GM12865 (cell line): Measurements from ENCODE around the gene COL17A1.
A peak's percentile ranks its signal among the peaks of the same experiment; 100 is the strongest.

Source experiments
- DNase-seq: peaks from one replicate; pipeline ENCODE4 v3.0.0; 2010; ENCODE audit warnings: low read depth
- H3K4me3 ChIP-seq: 2 replicates; pipeline ENCODE4 v1.5.1; 2011; ENCODE audit warnings: mild to moderate bottlenecking, low read depth, low read length, control low read depth
- TF ChIP-seq, protein P1 (sequence below): IDR thresholded peaks from 2 replicates; pipeline ENCODE4 v1.5.1; 2011; ENCODE audit warnings: low read length, control low read depth, low read depth, inconsistent platforms; ENCODE audit not compliant: insufficient read depth; ENCODE audit errors: missing control alignments

The COL17A1 gene

DNA sequence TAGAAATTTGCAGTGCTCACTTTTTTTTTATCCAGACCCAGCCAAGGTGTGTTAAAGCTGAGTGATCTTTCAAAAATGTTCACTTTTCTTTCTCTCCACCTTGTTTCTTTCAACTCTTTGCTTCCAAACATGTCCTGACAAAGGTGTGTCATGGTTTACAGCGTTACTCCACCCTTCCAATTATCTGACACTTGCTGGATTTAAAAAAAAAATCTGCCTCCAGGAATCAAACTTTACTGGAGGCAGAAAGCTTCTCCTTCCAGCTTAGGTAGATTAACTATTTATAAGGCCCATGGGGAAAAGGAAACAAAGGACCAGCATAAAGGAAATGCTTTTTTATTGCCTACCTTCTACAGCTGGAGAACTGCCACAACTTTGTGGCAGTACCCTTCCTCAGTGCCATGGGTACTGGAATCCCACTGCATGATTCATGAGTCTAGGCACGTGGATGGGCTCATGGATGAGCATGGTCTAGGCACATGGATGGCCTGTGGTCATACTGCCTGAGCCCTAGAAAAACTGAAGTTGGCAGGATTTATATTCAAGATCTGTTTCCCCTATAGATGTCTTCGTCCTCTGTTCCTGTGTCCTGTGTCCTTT is at the start of gene COL17A1:
Gene COL17A1, minus strand, starts transcription at position 80 of the 600 bp plus-strand sequence. CDS start 5,207 bp downstream, outside the sequence.
- no peak for DNase-seq
- no peak within 1 kb of the TSS for H3K4me3 ChIP-seq
- TF ChIP-seq, protein P1, sequence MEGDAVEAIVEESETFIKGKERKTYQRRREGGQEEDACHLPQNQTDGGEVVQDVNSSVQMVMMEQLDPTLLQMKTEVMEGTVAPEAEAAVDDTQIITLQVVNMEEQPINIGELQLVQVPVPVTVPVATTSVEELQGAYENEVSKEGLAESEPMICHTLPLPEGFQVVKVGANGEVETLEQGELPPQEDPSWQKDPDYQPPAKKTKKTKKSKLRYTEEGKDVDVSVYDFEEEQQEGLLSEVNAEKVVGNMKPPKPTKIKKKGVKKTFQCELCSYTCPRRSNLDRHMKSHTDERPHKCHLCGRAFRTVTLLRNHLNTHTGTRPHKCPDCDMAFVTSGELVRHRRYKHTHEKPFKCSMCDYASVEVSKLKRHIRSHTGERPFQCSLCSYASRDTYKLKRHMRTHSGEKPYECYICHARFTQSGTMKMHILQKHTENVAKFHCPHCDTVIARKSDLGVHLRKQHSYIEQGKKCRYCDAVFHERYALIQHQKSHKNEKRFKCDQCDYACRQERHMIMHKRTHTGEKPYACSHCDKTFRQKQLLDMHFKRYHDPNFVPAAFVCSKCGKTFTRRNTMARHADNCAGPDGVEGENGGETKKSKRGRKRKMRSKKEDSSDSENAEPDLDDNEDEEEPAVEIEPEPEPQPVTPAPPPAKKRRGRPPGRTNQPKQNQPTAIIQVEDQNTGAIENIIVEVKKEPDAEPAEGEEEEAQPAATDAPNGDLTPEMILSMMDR = no peak

DNA sequence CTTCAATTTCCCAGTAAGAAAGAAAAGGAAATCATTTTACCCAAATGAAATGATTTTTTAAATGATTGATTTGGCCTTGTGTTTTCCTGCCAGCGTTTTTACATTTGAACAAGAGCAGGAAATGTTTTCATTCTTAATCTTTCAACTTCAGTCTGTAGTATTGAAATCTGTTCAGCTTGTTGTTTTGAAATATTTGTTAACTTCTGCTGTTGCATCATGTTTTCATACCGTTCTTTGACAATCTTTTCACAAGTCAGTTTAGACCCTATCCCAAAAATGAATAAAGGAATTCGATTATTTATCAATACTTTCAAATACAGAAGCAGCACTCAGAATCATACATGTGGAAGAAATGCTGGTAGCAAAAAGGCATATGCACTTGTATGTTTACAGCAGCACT is 44.4 kb upstream of the COL17A1 start:
- TF ChIP-seq, protein P1 = no peak
- H3K4me3 ChIP-seq = no peak overlapping the region
- no peak for DNase-seq

DNA sequence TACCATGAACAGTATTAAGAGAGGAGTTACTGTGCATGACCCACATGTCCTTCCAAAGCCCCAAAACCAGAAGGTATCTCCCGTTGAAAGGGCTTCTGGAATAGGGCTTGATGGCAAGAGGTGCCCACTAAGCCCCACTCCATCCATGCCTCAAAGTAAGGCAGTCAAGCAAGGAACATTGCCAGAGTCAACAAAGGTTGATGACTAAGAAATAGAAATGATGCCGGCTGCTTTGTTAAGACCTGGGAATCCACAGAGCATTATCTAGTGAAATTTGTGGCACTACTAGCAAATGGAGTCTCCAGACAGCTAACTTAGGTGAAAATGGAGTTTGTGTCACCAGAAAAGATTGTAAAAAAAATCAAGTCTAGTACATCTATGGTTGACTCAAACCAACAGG is 42.5 kb upstream of the COL17A1 start:
- TF ChIP-seq, protein P1 = no peak
- no peak overlapping the region for H3K4me3 ChIP-seq
- DNase-seq = no peak

DNA sequence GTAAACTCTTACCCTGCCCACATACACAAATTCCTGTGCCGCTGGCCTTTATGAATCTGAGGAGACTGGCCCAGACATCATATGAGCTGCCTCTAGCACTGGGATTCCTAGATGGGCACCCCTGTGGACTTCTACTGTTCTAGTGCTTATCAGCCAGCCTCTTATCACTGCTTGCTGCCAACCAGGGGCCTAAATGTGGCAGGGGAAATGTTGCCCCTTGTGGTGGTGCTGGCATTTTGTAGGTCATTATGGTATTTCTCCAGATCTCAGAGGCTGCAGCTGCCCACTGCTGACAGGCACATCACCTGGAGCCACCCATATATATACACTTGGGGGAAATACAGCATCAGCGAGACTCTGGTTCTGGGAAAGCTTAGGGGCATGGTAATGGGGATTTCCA is 41.7 kb upstream of the COL17A1 start:
- TF ChIP-seq, protein P1 = peak; percentile 36
- no peak overlapping the region for H3K4me3 ChIP-seq
- DNase-seq = peak; percentile 41

DNA sequence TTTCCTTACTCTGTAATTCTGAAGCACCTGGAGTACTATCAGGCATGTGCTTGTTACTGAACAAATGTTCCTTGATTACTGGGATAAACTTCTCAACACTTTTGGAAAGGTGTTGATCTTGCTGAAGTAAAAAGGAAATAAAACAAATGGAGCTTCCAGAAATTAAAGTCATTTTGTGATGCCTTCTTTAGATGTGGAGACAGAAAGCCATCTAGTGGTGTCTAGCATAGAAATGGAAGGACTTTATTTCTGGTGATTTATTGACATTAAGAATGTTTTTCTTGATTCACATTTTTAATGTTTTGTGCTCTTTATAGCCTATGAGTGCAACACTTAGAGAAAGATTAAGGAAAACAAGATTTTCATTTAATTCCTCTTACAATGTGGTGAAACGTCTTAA is 37.7 kb upstream of the COL17A1 start:
- TF ChIP-seq, protein P1 = peak; percentile 7
- DNase-seq = no peak
- H3K4me3 ChIP-seq = no peak overlapping the region

DNA sequence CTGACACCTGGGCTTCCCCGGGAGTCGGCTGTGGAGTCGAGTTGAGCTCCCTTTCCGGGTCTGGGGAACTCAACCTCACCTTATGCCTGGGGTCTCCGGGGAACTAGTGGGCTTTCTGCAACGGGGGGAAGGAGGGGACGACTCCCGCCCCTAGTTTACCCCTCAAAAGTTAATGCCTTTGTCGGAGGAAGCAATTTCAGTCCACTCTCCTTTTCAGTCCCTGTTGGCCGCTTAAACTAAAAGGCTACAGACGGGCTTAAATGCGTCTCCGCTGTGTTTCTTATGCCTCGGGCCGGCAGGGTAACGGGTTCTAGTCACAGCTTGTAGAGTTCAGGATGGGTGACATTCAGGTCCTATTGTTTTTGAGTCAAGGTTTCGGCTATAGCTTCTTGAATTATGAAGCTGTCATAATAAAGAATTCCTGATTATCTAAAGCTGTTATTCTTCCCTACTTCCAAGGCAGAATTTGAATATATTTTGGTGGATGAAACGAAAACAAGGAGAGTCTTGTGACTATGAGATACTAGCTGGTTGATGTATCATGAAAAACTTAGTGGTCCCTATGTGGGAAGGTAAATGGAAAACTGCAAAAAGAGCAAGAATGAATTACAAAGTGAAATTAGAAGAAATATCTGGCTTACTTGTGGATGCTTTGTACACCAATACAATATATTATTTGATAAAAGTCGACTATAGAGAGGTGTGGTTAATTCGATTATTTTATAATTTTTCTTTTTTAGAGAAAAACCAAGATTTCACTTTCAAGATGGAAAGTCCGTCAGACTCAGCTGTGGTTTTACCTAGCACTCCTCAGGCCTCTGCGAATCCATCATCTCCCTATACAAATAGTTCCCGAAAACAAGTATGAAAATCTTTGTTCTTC is 36.8 kb upstream of the COL17A1 start:
- DNase-seq = no peak
- TF ChIP-seq, protein P1 = no peak
- peak overlapping the region; percentile 66 for H3K4me3 ChIP-seq
